ENCODE results near the gene C4BPB. TPM values are rescaled to one million over a fixed set of nuclear protein-coding genes. Genes with fewer than 3 reads are reported as not detected.

Gene C4BPB
- total and polyA plus RNA-seq, 2 donors (not counting 3 experiments of a cell fraction or from before 2014, with no cell fraction given) = not detected

- intact Hi-C loops (cut with micrococcal nuclease) (no loop called here), dilution Hi-C loops (cut with MboI; ENCODE audit: extremely low pct_ligation_motif_present, low sequenced_read_pairs) (no loop called here)
- no peaks in the 10 kb centered on the region for H3K79me2 ChIP-seq (ENCODE audit: control insufficient read depth, insufficient read depth, low read length)
- TF ChIP-seq POLR2A (IDR thresholded peaks at IDR 0.05; ENCODE audit: low read depth, low read length) (no peak), MYC (IDR thresholded peaks at IDR 0.05; ENCODE audit: low read depth, low read length) (no peak), GATA2 (IDR thresholded peaks at IDR 0.05; ENCODE audit: insufficient read depth, insufficient read length, low read depth, low read length) (no peak), CTCF (IDR thresholded peaks at IDR 0.05; ENCODE audit: extremely low read depth in 1 of 2, insufficient read depth in 1 of 2, low read depth in 1 of 2, low read length in 2 of 2) (no peak), POLR2AphosphoS5 (IDR thresholded peaks at IDR 0.05; ENCODE audit: insufficient read depth, low read depth, low read length) (no peak), EZH2 (IDR thresholded peaks at IDR 0.05; ENCODE audit: borderline replicate concordance, low read depth, low read length, severe bottlenecking) (no peak), FOS (IDR thresholded peaks at IDR 0.05; ENCODE audit: borderline replicate concordance, insufficient read depth, low read length) (no peak), JUN (IDR thresholded peaks at IDR 0.05; ENCODE audit: borderline replicate concordance, insufficient read depth, insufficient read length, low read depth) (no peak)
- TF ChIP-seq, protein P1, sequence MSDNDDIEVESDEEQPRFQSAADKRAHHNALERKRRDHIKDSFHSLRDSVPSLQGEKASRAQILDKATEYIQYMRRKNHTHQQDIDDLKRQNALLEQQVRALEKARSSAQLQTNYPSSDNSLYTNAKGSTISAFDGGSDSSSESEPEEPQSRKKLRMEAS (IDR thresholded peaks at IDR 0.05; ENCODE audit: insufficient read depth, insufficient read length) = no peak
- no TSS peak for BruUV-seq (replicated peaks)
- DNase-seq (ENCODE audit: low read depth, low spot score) (no peak), FAIRE-seq (no peak)
- H3K9ac ChIP-seq (replicated peaks; ENCODE audit: extremely low read depth, insufficient read depth, low read length) = no peak overlapping the region
- no peaks in the 10 kb centered on the region for H4K20me1 ChIP-seq (replicated peaks; ENCODE audit: control insufficient read depth, extremely low read depth, insufficient read depth, low read length)
- H3K27me3 ChIP-seq (ENCODE audit: control insufficient read depth in 2 of 2, insufficient read depth in 2 of 2, low read length in 2 of 2) = no peaks in the 10 kb centered on the region
- no peak overlapping the region for H3K27ac ChIP-seq (ENCODE audit: insufficient read depth, low read depth, low read length)
- ChIA-PET POLR2A (no interaction called here), CTCF (interaction anchor here (1.2 to 1.3 kb wide), 2 partner anchors 9 to 157 kb away, joined by 3 to 4 read pairs; no protein-coding TSS in a partner anchor)
- H2AFZ ChIP-seq (ENCODE audit: low read depth, low read length) = no peak overlapping the region
- no peaks in the 10 kb centered on the region for H3K9me3 ChIP-seq (replicated peaks; ENCODE audit: control insufficient read depth, insufficient read depth, low read length)
- no peaks in the 10 kb centered on the region for H3K36me3 ChIP-seq (ENCODE audit: control insufficient read depth in 2 of 2, extremely low read depth in 1 of 2, insufficient read depth in 2 of 2, low read length in 2 of 2)
- H3K4me1 ChIP-seq (ENCODE audit: control insufficient read depth, extremely low read depth, insufficient read depth, low read length) = no peaks in the 10 kb centered on the region
- H3K9me1 ChIP-seq (replicated peaks; ENCODE audit: control insufficient read depth, extremely low read depth, insufficient read depth, low read length) = no peaks in the 10 kb centered on the region
- no peak overlapping the region for H3K4me2 ChIP-seq (ENCODE audit: insufficient read depth, low read length)
- H3K4me3 ChIP-seq (replicated peaks in 1 of 3; ENCODE audit: insufficient read depth in 1 of 3, low read depth in 1 of 3, low read length in 3 of 3) = no peak overlapping the region
Measured at GRCh38 chr1:207069061-207069460, 19.6 kb upstream of the C4BPB start.
